Left colon (tissue), 2 donors: ENCODE data around the gene DZIP3. TPM values are rescaled to one million over a fixed set of nuclear protein-coding genes. Genes with fewer than 3 reads are reported as not detected.

Source experiments
- total RNA-seq, 2 donors: library from RNA; stranded (reverse); fragmentation: NEBNext Ultra II Directional; extraction: Animal tissue kit (Norgen Biotek cat#: 25700); gene quantifications; one replicate each; pipeline ENCODE4 v1.2.1, GENCODE V29; 2021
- donor health status: DM: no; HTN: no; CAD: no.
- donor health status: DM: yes; HTN: yes; CAD: no.

DZIP3 gene
- total RNA-seq, 2 donors from 2014 or later, result 4.9 to 8.0 TPM

Other genes with a start within 250 kb of the DZIP3 start
- gene MYH15, start 79.1 kb upstream of the DZIP3 start, total RNA-seq, result under 1 TPM; 0.31 to 0.34 TPM
- gene CIP2A, start 284 bp upstream of the DZIP3 start, total RNA-seq, result 1 to 10 TPM; 3.3 to 5.3 TPM
- gene RETNLB, start 167.7 kb downstream of the DZIP3 start, total RNA-seq, result 10 to 100 TPM; 58.5 to 89.0 TPM
- 1 to 10 TPM in 1 of 2 donors, not detected in 1; 1.3 TPM for gene TRAT1, start 233.1 kb downstream of the DZIP3 start, total RNA-seq